ENCODE measurements around the gene VWA5B1. TPM values are rescaled to one million over a fixed set of nuclear protein-coding genes. Genes with fewer than 3 reads are reported as not detected.

Gene VWA5B1
- total and polyA plus RNA-seq, 10 of the 15 experiments (the other 5 are each of a cell fraction or from before 2014, with no cell fraction given): under 0.01 to 0.05 (median 0.01) TPM; not detected in 7

DNA sequence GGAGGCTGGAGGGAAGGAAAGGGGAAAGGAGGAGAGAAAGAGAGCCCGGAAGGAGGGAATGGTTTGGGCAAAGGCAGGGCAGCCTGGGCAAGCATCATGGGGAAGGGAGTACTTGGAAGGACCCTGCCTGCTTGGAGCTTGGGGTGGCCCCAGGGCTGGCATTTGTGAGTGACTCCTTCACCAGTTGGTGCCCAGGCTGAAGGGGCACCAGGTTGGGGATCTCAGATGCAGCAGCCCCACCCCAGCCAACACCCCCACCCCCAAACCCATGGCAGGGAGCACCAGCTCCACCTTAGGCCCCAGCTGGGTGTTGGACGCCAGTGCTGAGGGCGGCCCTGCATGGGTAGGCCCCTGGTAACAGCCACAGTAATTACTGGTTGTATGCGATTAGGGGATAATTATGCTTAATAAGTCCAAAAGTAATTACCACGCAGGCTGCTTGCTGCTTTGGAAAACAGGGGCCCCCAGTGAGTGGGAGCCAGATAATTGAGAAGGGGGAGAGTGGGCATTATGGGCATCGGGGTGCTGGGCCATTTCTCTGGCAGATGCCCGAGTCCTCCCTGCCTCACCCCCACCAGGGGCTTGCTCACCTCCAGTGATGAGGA, 78.3 kb downstream of the VWA5B1 start (continued):
- TF ChIP-seq, protein P1, sequence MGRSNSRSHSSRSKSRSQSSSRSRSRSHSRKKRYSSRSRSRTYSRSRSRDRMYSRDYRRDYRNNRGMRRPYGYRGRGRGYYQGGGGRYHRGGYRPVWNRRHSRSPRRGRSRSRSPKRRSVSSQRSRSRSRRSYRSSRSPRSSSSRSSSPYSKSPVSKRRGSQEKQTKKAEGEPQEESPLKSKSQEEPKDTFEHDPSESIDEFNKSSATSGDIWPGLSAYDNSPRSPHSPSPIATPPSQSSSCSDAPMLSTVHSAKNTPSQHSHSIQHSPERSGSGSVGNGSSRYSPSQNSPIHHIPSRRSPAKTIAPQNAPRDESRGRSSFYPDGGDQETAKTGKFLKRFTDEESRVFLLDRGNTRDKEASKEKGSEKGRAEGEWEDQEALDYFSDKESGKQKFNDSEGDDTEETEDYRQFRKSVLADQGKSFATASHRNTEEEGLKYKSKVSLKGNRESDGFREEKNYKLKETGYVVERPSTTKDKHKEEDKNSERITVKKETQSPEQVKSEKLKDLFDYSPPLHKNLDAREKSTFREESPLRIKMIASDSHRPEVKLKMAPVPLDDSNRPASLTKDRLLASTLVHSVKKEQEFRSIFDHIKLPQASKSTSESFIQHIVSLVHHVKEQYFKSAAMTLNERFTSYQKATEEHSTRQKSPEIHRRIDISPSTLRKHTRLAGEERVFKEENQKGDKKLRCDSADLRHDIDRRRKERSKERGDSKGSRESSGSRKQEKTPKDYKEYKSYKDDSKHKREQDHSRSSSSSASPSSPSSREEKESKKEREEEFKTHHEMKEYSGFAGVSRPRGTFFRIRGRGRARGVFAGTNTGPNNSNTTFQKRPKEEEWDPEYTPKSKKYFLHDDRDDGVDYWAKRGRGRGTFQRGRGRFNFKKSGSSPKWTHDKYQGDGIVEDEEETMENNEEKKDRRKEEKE (IDR thresholded peaks at IDR 0.05): no peak
- no peak for TF ChIP-seq HDGF (IDR thresholded peaks at IDR 0.05)

DNA sequence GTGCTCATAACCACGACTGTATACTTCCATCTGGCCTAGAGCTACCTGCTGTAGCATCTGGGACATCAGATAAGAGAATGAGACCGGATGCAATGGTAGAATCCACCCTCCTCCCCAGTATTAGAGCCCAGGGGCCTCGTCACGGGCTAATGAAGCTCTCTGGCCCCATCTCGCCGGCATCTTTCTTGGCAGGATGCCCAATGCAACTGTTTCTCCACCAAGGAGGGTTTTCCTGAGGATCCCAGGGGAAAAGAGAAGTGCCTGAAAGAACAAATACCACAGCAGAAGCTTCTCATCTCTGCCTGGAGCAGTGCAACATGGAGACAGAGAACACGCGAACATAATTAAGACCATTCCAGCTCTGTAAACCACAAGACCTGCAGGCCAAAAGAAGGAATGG, 80.0 kb downstream of the VWA5B1 start:
- POLR2A ChIA-PET: no interaction called here
- RAD21 ChIA-PET (ENCODE audit: unreplicated experiment): no interaction called here

More for the DNA sequence above, 80.0 kb downstream of the VWA5B1 start:
- ChIA-PET CTCF (interaction anchor here (1.5 kb wide), 1 partner anchor 9 kb away, joined by 3 read pairs; no protein-coding TSS in a partner anchor), SMC1A (ENCODE audit: uncharacterized antibody, unreplicated experiment) (no interaction called here)
- intact Hi-C loops (cut with micrococcal nuclease; ENCODE audit: unreplicated experiment) (no loop called here), in situ Hi-C loops (cut with MboI) (no loop called here)
- Histone ChIP-seq H3K27ac (ENCODE audit: control insufficient read depth, insufficient read depth) (no peak overlapping the region), H3K4me3 (no peak overlapping the region), H3K36me3 (ENCODE audit: control insufficient read depth in 2 of 2, insufficient read depth in 2 of 2, low read length in 1 of 2) (no peaks in the 10 kb centered on the region), H3K4me2 (ENCODE audit: control insufficient read depth, insufficient read depth) (no peak overlapping the region), H3K79me2 (ENCODE audit: control insufficient read depth, insufficient read depth, low read length) (no peaks in the 10 kb centered on the region), H3K27me3 (replicated peaks in 1 of 2; ENCODE audit: control insufficient read depth in 2 of 2, insufficient read depth in 2 of 2, low read length in 1 of 2) (peaks cover 2 to 12% of the 10 kb centered on the region in 2 experiments), H4K20me1 (ENCODE audit: control insufficient read depth, insufficient read depth) (no peaks in the 10 kb centered on the region), H3K4me1 (ENCODE audit: control insufficient read depth, insufficient read depth, low read length) (no peaks in the 10 kb centered on the region), H2AFZ (ENCODE audit: control insufficient read depth, low read depth, low read length) (no peak overlapping the region), H3K9me3 (replicated peaks; ENCODE audit: control insufficient read depth, insufficient read depth, low read length) (no peaks in the 10 kb centered on the region), H3K9ac (ENCODE audit: control insufficient read depth, insufficient read depth, low read length) (no peak overlapping the region)
- WGBS (ENCODE audit: insufficient coverage, insufficient replicate concordance, low lambda C conversion rate, missing lambda C conversion rate): 39% methylated on average over 8 of the region's 8 CpGs
- TF ChIP-seq YBX1 (IDR thresholded peaks at IDR 0.05): no peak
- no peak for TF ChIP-seq CREB1 (IDR thresholded peaks at IDR 0.05; ENCODE audit: low read depth)
- no peak for TF ChIP-seq CHD2 (IDR thresholded peaks at IDR 0.05; ENCODE audit: borderline replicate concordance, low read depth, low read length)
- TF ChIP-seq, protein P2, sequence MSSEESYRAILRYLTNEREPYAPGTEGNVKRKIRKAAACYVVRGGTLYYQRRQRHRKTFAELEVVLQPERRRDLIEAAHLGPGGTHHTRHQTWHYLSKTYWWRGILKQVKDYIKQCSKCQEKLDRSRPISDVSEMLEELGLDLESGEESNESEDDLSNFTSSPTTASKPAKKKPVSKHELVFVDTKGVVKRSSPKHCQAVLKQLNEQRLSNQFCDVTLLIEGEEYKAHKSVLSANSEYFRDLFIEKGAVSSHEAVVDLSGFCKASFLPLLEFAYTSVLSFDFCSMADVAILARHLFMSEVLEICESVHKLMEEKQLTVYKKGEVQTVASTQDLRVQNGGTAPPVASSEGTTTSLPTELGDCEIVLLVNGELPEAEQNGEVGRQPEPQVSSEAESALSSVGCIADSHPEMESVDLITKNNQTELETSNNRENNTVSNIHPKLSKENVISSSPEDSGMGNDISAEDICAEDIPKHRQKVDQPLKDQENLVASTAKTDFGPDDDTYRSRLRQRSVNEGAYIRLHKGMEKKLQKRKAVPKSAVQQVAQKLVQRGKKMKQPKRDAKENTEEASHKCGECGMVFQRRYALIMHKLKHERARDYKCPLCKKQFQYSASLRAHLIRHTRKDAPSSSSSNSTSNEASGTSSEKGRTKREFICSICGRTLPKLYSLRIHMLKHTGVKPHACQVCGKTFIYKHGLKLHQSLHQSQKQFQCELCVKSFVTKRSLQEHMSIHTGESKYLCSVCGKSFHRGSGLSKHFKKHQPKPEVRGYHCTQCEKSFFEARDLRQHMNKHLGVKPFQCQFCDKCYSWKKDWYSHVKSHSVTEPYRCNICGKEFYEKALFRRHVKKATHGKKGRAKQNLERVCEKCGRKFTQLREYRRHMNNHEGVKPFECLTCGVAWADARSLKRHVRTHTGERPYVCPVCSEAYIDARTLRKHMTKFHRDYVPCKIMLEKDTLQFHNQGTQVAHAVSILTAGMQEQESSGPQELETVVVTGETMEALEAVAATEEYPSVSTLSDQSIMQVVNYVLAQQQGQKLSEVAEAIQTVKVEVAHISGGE (CRISPR knock-in tag; IDR thresholded peaks at IDR 0.05): no peak
- TF ChIP-seq MEF2A (IDR thresholded peaks at IDR 0.05; ENCODE audit: insufficient read depth, low read depth, low read length): no peak
- TF ChIP-seq TCF7 (IDR thresholded peaks at IDR 0.05; ENCODE audit: borderline replicate concordance): no peak
- TF ChIP-seq BMI1 (IDR thresholded peaks at IDR 0.05; ENCODE audit: borderline replicate concordance): no peak
- no peak for TF ChIP-seq TBL1XR1 (IDR thresholded peaks at IDR 0.05; ENCODE audit: low read depth, low read length)
- TF ChIP-seq MYB (IDR thresholded peaks at IDR 0.05; ENCODE audit: borderline replicate concordance, low read depth, low read length): no peak
- TF ChIP-seq, protein P3, sequence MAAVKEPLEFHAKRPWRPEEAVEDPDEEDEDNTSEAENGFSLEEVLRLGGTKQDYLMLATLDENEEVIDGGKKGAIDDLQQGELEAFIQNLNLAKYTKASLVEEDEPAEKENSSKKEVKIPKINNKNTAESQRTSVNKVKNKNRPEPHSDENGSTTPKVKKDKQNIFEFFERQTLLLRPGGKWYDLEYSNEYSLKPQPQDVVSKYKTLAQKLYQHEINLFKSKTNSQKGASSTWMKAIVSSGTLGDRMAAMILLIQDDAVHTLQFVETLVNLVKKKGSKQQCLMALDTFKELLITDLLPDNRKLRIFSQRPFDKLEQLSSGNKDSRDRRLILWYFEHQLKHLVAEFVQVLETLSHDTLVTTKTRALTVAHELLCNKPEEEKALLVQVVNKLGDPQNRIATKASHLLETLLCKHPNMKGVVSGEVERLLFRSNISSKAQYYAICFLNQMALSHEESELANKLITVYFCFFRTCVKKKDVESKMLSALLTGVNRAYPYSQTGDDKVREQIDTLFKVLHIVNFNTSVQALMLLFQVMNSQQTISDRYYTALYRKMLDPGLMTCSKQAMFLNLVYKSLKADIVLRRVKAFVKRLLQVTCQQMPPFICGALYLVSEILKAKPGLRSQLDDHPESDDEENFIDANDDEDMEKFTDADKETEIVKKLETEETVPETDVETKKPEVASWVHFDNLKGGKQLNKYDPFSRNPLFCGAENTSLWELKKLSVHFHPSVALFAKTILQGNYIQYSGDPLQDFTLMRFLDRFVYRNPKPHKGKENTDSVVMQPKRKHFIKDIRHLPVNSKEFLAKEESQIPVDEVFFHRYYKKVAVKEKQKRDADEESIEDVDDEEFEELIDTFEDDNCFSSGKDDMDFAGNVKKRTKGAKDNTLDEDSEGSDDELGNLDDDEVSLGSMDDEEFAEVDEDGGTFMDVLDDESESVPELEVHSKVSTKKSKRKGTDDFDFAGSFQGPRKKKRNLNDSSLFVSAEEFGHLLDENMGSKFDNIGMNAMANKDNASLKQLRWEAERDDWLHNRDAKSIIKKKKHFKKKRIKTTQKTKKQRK (IDR thresholded peaks at IDR 0.05; ENCODE audit: low read depth, low read length): no peak
- no peak for TF ChIP-seq ZZZ3 (IDR thresholded peaks at IDR 0.05; ENCODE audit: control insufficient read depth, insufficient read length, low read depth)
- BruUV-seq (replicated peaks): no TSS peak
- FAIRE-seq: no peak
- no peak for ATAC-seq
- no peak for DNase-seq (ENCODE audit: low read depth, low spot score)
